ENCODE results near the gene NARS2.
"Not testable (repeated sequence)": the region's sequence is repeated elsewhere in the genome, so short reads cannot be mapped to it uniquely, and the experiment has no call there.

NARS2 gene

DNA sequence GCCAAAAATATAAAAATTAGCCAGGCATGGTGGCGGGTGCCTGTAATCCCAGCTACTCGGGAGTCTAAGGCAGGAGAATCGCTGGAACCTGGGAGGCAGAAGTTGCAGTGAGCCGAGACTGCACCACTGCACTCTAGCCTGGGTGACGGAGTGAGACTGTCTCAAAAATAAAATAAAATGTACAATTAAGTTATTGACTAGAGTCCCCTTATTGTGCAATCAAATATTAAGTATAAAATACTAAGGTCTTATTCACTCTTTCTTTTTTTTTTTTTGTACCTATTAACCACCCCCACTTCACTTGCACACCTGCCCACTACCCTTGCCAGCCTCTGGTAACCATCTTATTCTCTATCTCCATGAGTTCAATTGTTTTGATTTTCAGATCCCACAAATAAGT is 61.6 kb downstream of the NARS2 start:
- H2AK5ac ChIP-seq (ENCODE audit: low read length); H2BK120ac ChIP-seq (ENCODE audit: insufficient read depth, low read length, poor library complexity); DNase-seq; H3K9me3 ChIP-seq (ENCODE audit: insufficient read depth, low read depth, low read length); H3K79me2 ChIP-seq (ENCODE audit: control insufficient read depth, insufficient read depth, low read length, poor library complexity); H3K4ac ChIP-seq (ENCODE audit: low read depth, low read length); H3K14ac ChIP-seq (ENCODE audit: low read length); H3K23ac ChIP-seq (ENCODE audit: low read length); H2AFZ ChIP-seq (ENCODE audit: insufficient read depth, low read length, poor library complexity); H3K4me1 ChIP-seq (ENCODE audit: control insufficient read depth in 1 of 2, insufficient read depth in 2 of 2, low read length in 2 of 2); H2BK12ac ChIP-seq (ENCODE audit: low read length); H4K12ac ChIP-seq (ENCODE audit: low read depth, low read length); H3K4me3 ChIP-seq (ENCODE audit: low read depth, low read length); H3K79me1 ChIP-seq (ENCODE audit: low read length); H3K27me3 ChIP-seq (ENCODE audit: insufficient read depth, low read length); H3K9ac ChIP-seq (ENCODE audit: low read length); H2BK5ac ChIP-seq (ENCODE audit: low read depth, low read length, poor library complexity); H3K4me2 ChIP-seq (ENCODE audit: low read length); H3K18ac ChIP-seq (ENCODE audit: low read length); H4K91ac ChIP-seq (ENCODE audit: low read depth, low read length); H4K8ac ChIP-seq (ENCODE audit: low read depth, low read length); H3K36me3 ChIP-seq (ENCODE audit: control insufficient read depth in 1 of 2, insufficient read depth in 2 of 2, low read length in 2 of 2); H3K27ac ChIP-seq (ENCODE audit: low read depth, low read length): not testable (repeated sequence)
- no CpG with 5 or more reads among the region's 5 CpGs for WGBS (ENCODE audit: extremely low coverage, insufficient coverage, insufficient read length)

DNA sequence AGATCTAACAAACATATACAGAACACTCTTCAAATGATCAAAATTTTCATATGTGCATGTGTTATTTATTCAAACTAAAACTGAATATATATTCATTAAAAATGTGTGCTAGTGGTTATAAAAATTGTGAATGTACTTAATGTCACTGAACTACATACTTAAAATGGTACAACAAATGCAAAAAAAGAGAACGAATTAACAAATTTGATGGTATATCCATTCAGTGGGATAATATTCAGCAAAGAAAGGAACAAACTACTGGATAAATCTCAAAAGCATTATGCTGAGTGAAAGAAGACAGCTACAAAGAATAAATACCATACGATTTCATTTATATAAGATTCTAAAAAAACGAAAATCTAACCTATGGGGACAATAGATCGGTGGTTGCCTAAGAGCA is 64.1 kb downstream of the NARS2 start:
- Histone ChIP-seq H3K9me3 (ENCODE audit: insufficient read depth, low read depth, low read length) (no peaks in the 10 kb centered on the region), H3K27me3 (ENCODE audit: insufficient read depth, low read length) (no peaks in the 10 kb centered on the region), H2BK120ac (ENCODE audit: insufficient read depth, low read length, poor library complexity) (no peak overlapping the region), H3K14ac (ENCODE audit: low read length) (no peak overlapping the region), H3K4me1 (ENCODE audit: control insufficient read depth in 1 of 2, insufficient read depth in 2 of 2, low read length in 2 of 2) (peaks cover 0 to 4% of the 10 kb centered on the region in 2 experiments), H3K9ac (ENCODE audit: low read length) (no peak overlapping the region), H3K79me1 (ENCODE audit: low read length) (peaks cover 2% of the 10 kb centered on the region), H3K4ac (ENCODE audit: low read depth, low read length) (no peak overlapping the region), H3K4me2 (ENCODE audit: low read length) (no peak overlapping the region), H4K91ac (ENCODE audit: low read depth, low read length) (no peak overlapping the region), H3K27ac (ENCODE audit: low read depth, low read length) (no peak overlapping the region), H3K18ac (ENCODE audit: low read length) (no peak overlapping the region), H3K23ac (ENCODE audit: low read length) (no peak overlapping the region), H4K8ac (ENCODE audit: low read depth, low read length) (no peak overlapping the region), H2AFZ (ENCODE audit: insufficient read depth, low read length, poor library complexity) (no peak overlapping the region), H3K79me2 (ENCODE audit: control insufficient read depth, insufficient read depth, low read length, poor library complexity) (no peaks in the 10 kb centered on the region), H3K36me3 (ENCODE audit: control insufficient read depth in 1 of 2, insufficient read depth in 2 of 2, low read length in 2 of 2) (peaks cover 3 to 4% of the 10 kb centered on the region in 2 experiments), H2BK5ac (ENCODE audit: low read depth, low read length, poor library complexity) (no peak overlapping the region), H3K4me3 (ENCODE audit: low read depth, low read length) (no peak overlapping the region), H4K12ac (ENCODE audit: low read depth, low read length) (no peak overlapping the region), H2AK5ac (ENCODE audit: low read length) (no peak overlapping the region), H2BK12ac (ENCODE audit: low read length) (no peak overlapping the region)
- DNase-seq = no peak
- no CpG with 5 or more reads among the region's 4 CpGs for WGBS (ENCODE audit: extremely low coverage, insufficient coverage, insufficient read length)

DNA sequence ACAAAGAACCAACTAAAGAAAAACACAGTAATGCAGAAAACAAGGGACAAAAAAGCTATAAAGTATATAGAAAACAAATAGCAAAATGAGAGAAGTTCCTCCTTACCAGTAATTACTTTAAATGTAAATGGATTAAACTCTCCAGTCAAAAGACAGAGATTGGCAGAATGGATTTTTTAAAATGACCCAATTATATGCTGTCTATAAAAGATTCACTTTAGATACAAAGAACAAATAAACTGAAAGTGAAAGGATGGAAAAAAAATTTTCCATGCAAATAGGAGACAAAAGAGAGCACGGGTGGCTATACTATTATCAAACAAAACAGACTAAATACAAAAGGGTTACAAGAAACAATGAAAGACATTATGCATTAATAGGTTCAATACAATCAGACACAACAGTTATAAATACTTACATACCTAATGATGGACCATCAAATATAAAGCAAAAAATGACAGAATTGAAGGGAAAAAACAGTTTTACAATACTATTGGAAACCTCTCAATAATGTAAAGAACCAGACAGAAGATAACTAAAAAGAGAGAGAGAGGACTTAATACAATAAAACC is 64.6 kb downstream of the NARS2 start:
- H3K27me3 ChIP-seq (ENCODE audit: insufficient read depth, low read length) = no peaks in the 10 kb centered on the region
- H3K27ac ChIP-seq (ENCODE audit: low read depth, low read length) = no peak overlapping the region
- H3K9me3 ChIP-seq (ENCODE audit: insufficient read depth, low read depth, low read length) = no peaks in the 10 kb centered on the region
- DNase-seq = no peak
- no peaks in the 10 kb centered on the region for H3K79me2 ChIP-seq (ENCODE audit: control insufficient read depth, insufficient read depth, low read length, poor library complexity)
- H3K4me3 ChIP-seq (ENCODE audit: low read depth, low read length) = no peak overlapping the region
- no peak overlapping the region for H3K9ac ChIP-seq (ENCODE audit: low read length)
- no peak overlapping the region for H3K23ac ChIP-seq (ENCODE audit: low read length)
- H4K8ac ChIP-seq (ENCODE audit: low read depth, low read length) = no peak overlapping the region
- H3K18ac ChIP-seq (ENCODE audit: low read length) = no peak overlapping the region
- H3K4ac ChIP-seq (ENCODE audit: low read depth, low read length) = no peak overlapping the region
- no peak overlapping the region for H2AFZ ChIP-seq (ENCODE audit: insufficient read depth, low read length, poor library complexity)
- no peak overlapping the region for H2AK5ac ChIP-seq (ENCODE audit: low read length)
- peaks cover 0 to 3% of the 10 kb centered on the region in 2 experiments for H3K4me1 ChIP-seq (ENCODE audit: control insufficient read depth in 1 of 2, insufficient read depth in 2 of 2, low read length in 2 of 2)
- no peak overlapping the region for H3K4me2 ChIP-seq (ENCODE audit: low read length)
- peaks cover 2% of the 10 kb centered on the region for H3K79me1 ChIP-seq (ENCODE audit: low read length)
- peaks cover 3 to 4% of the 10 kb centered on the region in 2 experiments for H3K36me3 ChIP-seq (ENCODE audit: control insufficient read depth in 1 of 2, insufficient read depth in 2 of 2, low read length in 2 of 2)
- no peak overlapping the region for H3K14ac ChIP-seq (ENCODE audit: low read length)
- no peak overlapping the region for H4K91ac ChIP-seq (ENCODE audit: low read depth, low read length)
- H2BK120ac ChIP-seq (ENCODE audit: insufficient read depth, low read length, poor library complexity) = no peak overlapping the region
- no peak overlapping the region for H4K12ac ChIP-seq (ENCODE audit: low read depth, low read length)
- WGBS (ENCODE audit: extremely low coverage, insufficient coverage, insufficient read length) = no CpG with 5 or more reads among the region's 1 CpG
- H2BK5ac ChIP-seq (ENCODE audit: low read depth, low read length, poor library complexity) = no peak overlapping the region
- H2BK12ac ChIP-seq (ENCODE audit: low read length) = no peak overlapping the region

DNA sequence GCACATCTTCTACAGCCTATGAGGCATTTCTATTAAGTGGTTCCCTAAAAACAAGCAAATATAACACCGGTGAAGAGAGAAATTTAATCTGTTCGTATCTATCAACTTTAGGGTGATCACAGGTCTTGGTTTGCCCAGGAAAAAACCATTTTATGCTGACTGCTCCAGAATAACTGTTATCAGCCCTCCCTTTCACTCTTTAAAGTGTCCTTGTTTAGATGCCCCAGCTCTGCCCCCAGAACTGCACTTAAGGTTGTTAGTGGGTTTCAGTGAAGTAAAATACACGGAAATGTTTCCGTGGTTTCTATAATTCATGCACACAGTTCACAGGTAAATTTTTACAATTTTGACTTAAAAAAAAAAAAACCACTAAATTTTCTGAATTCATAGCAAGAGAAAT is 70.0 kb downstream of the NARS2 start:
- Histone ChIP-seq H3K9me3 (ENCODE audit: insufficient read depth, low read depth, low read length) (no peaks in the 10 kb centered on the region), H3K27me3 (ENCODE audit: insufficient read depth, low read length) (no peaks in the 10 kb centered on the region), H3K27ac (ENCODE audit: low read depth, low read length) (no peak overlapping the region), H3K79me2 (ENCODE audit: control insufficient read depth, insufficient read depth, low read length, poor library complexity) (no peaks in the 10 kb centered on the region), H3K4me2 (ENCODE audit: low read length) (no peak overlapping the region), H2BK5ac (ENCODE audit: low read depth, low read length, poor library complexity) (no peak overlapping the region), H3K4me1 (ENCODE audit: control insufficient read depth in 1 of 2, insufficient read depth in 2 of 2, low read length in 2 of 2) (no peaks in the 10 kb centered on the region), H2BK120ac (ENCODE audit: insufficient read depth, low read length, poor library complexity) (no peak overlapping the region), H4K8ac (ENCODE audit: low read depth, low read length) (no peak overlapping the region), H3K9ac (ENCODE audit: low read length) (no peak overlapping the region), H3K14ac (ENCODE audit: low read length) (no peak overlapping the region), H2AFZ (ENCODE audit: insufficient read depth, low read length, poor library complexity) (no peak overlapping the region), H2AK5ac (ENCODE audit: low read length) (no peak overlapping the region), H3K23ac (ENCODE audit: low read length) (no peak overlapping the region), H4K91ac (ENCODE audit: low read depth, low read length) (no peak overlapping the region), H3K18ac (ENCODE audit: low read length) (no peak overlapping the region), H3K36me3 (ENCODE audit: control insufficient read depth in 1 of 2, insufficient read depth in 2 of 2, low read length in 2 of 2) (peaks cover 2 to 3% of the 10 kb centered on the region in 2 experiments), H2BK12ac (ENCODE audit: low read length) (no peak overlapping the region), H3K4ac (ENCODE audit: low read depth, low read length) (no peak overlapping the region), H3K79me1 (ENCODE audit: low read length) (peaks cover 2% of the 10 kb centered on the region), H3K4me3 (ENCODE audit: low read depth, low read length) (no peak overlapping the region), H4K12ac (ENCODE audit: low read depth, low read length) (no peak overlapping the region)
- no peak for DNase-seq
- WGBS (ENCODE audit: extremely low coverage, insufficient coverage, insufficient read length) = no CpG with 5 or more reads among the region's 4 CpGs

All from trophoblast cell (in vitro differentiated cells and primary cell).